ENCODE results near the gene EEFSEC.
A peak's percentile ranks its signal among the peaks of the same experiment; 100 is the strongest.

Gene EEFSEC

DNA sequence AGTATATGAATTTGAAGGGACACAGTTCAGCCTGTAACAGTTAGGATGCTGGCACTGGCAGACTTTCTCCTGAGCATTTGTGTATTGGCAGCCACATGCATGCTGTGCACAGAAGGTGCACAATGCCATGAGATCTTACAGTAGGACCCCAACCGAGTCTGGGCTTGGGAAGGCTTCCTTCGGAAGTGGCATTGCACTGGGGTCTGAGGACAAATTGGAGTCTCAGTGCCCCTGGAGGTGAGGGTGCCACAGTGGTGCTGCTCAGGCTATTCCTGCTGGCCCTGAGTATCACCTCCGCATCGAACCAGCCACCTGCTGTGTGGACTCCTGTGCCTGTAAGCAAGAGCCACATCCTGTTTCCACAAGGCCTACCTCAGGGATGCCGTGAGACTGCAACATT lies 213.9 kb downstream of the EEFSEC start:
- Histone ChIP-seq H3K4me2 (ENCODE audit: low read length) (no peak overlapping the region), H3K79me1 (ENCODE audit: low read length) (no peaks in the 10 kb centered on the region), H3K18ac (ENCODE audit: low read length) (no peak overlapping the region), H3K79me2 (ENCODE audit: control insufficient read depth, insufficient read depth, low read length) (no peaks in the 10 kb centered on the region), H3K9ac (ENCODE audit: low read length) (no peak overlapping the region), H3K4ac (ENCODE audit: low read depth, low read length) (no peak overlapping the region), H4K8ac (ENCODE audit: low read depth, low read length) (no peak overlapping the region), H3K27ac (ENCODE audit: low read depth, low read length) (no peak overlapping the region), H3K4me3 (ENCODE audit: low read length) (no peak overlapping the region), H4K5ac (ENCODE audit: low read length) (no peak overlapping the region), H3K4me1 (ENCODE audit: control insufficient read depth, low read depth, low read length) (peaks cover 5% of the 10 kb centered on the region), H2AK5ac (ENCODE audit: low read length) (no peak overlapping the region), H2BK120ac (ENCODE audit: low read depth, low read length) (no peak overlapping the region), H3K56ac (ENCODE audit: low read length) (no peak overlapping the region), H2BK5ac (ENCODE audit: low read length) (no peak overlapping the region), H3K23ac (ENCODE audit: low read length) (no peak overlapping the region), H3K27me3 (ENCODE audit: insufficient read depth, low read length, poor library complexity) (no peaks in the 10 kb centered on the region), H2BK15ac (replicated peaks; ENCODE audit: low read depth) (no peak overlapping the region), H3K36me3 (ENCODE audit: control insufficient read depth, insufficient read depth, low read length) (no peaks in the 10 kb centered on the region)
- WGBS (ENCODE audit: extremely low coverage, insufficient coverage, low lambda C conversion rate): no CpG with 5 or more reads among the region's 5 CpGs
- DNase-seq: peak; percentile 18

DNA sequence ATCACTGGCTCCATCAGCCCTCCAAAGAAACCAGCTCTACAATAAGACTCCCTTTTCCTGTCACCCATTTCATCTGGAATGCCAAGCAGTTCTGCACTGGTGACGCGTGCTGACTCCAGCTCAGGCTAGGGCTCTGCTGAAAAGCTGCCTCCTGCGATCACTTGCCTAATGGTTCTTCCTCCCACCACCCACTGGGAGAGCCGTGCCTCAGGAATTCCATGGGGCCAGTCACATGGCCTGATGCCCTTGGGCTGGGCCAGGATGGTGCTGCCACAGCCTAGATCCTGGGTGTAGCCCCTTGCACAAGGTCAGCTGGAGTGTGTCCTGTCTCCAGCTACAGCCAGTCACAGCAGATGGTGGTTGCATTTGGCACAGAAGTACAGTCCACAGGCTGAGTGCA lies 214.5 kb downstream of the EEFSEC start:
- DNase-seq: peak; percentile 66
- H3K36me3 ChIP-seq (ENCODE audit: control insufficient read depth, insufficient read depth, low read length): no peaks in the 10 kb centered on the region
- H4K8ac ChIP-seq (ENCODE audit: low read depth, low read length): no peak overlapping the region
- no peak overlapping the region for H2BK5ac ChIP-seq (ENCODE audit: low read length)
- H3K4me3 ChIP-seq (ENCODE audit: low read length): no peak overlapping the region
- H3K4ac ChIP-seq (ENCODE audit: low read depth, low read length): no peak overlapping the region
- H3K9ac ChIP-seq (ENCODE audit: low read length): no peak overlapping the region
- peaks cover 10% of the 10 kb centered on the region for H3K4me1 ChIP-seq (ENCODE audit: control insufficient read depth, low read depth, low read length)
- no peak overlapping the region for H3K23ac ChIP-seq (ENCODE audit: low read length)
- H3K18ac ChIP-seq (ENCODE audit: low read length): no peak overlapping the region
- no peaks in the 10 kb centered on the region for H3K27me3 ChIP-seq (ENCODE audit: insufficient read depth, low read length, poor library complexity)
- no CpG with 5 or more reads among the region's 4 CpGs for WGBS (ENCODE audit: extremely low coverage, insufficient coverage, low lambda C conversion rate)
- H2BK15ac ChIP-seq (replicated peaks; ENCODE audit: low read depth): no peak overlapping the region
- H3K79me1 ChIP-seq (ENCODE audit: low read length): no peaks in the 10 kb centered on the region
- no peaks in the 10 kb centered on the region for H3K79me2 ChIP-seq (ENCODE audit: control insufficient read depth, insufficient read depth, low read length)
- H3K4me2 ChIP-seq (ENCODE audit: low read length): no peak overlapping the region
- no peak overlapping the region for H3K27ac ChIP-seq (ENCODE audit: low read depth, low read length)
- H3K56ac ChIP-seq (ENCODE audit: low read length): peak overlapping the region; percentile 15
- no peak overlapping the region for H4K5ac ChIP-seq (ENCODE audit: low read length)
- H2BK120ac ChIP-seq (ENCODE audit: low read depth, low read length): no peak overlapping the region
- no peak overlapping the region for H2AK5ac ChIP-seq (ENCODE audit: low read length)

DNA sequence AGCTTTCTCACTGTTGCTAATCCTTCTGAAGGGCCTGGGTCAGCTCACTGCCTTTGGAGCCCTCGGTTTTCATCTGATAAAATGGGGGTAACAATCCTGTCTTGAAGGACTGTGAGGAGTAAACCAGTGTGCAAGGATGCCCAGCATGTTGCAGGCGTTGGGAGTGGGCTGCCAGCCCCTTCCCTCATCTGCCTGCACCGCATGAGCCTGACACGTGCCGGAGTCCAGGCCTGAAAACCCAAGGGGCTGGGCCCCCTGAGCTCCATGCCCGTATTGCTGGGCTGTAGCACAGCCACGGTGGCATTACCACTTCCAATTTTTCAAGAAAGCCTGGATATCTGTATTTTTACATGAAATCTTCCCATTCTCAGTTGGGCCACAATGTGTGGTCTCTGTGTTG lies 215.3 kb downstream of the EEFSEC start:
- Histone ChIP-seq H3K56ac (ENCODE audit: low read length) (no peak overlapping the region), H2BK5ac (ENCODE audit: low read length) (no peak overlapping the region), H3K79me1 (ENCODE audit: low read length) (no peaks in the 10 kb centered on the region), H2BK120ac (ENCODE audit: low read depth, low read length) (no peak overlapping the region), H3K4me2 (ENCODE audit: low read length) (no peak overlapping the region), H3K9ac (ENCODE audit: low read length) (no peak overlapping the region), H3K23ac (ENCODE audit: low read length) (no peak overlapping the region), H3K27me3 (ENCODE audit: insufficient read depth, low read length, poor library complexity) (no peaks in the 10 kb centered on the region), H3K4ac (ENCODE audit: low read depth, low read length) (no peak overlapping the region), H3K27ac (ENCODE audit: low read depth, low read length) (no peak overlapping the region), H4K8ac (ENCODE audit: low read depth, low read length) (no peak overlapping the region), H3K18ac (ENCODE audit: low read length) (no peak overlapping the region), H2AK5ac (ENCODE audit: low read length) (no peak overlapping the region), H3K36me3 (ENCODE audit: control insufficient read depth, insufficient read depth, low read length) (no peaks in the 10 kb centered on the region), H3K79me2 (ENCODE audit: control insufficient read depth, insufficient read depth, low read length) (no peaks in the 10 kb centered on the region), H3K4me1 (ENCODE audit: control insufficient read depth, low read depth, low read length) (peaks cover 10% of the 10 kb centered on the region), H3K4me3 (ENCODE audit: low read length) (no peak overlapping the region), H2BK15ac (replicated peaks; ENCODE audit: low read depth) (no peak overlapping the region), H4K5ac (ENCODE audit: low read length) (no peak overlapping the region)
- DNase-seq: no peak
- WGBS (ENCODE audit: extremely low coverage, insufficient coverage, low lambda C conversion rate): no CpG with 5 or more reads among the region's 7 CpGs

DNA sequence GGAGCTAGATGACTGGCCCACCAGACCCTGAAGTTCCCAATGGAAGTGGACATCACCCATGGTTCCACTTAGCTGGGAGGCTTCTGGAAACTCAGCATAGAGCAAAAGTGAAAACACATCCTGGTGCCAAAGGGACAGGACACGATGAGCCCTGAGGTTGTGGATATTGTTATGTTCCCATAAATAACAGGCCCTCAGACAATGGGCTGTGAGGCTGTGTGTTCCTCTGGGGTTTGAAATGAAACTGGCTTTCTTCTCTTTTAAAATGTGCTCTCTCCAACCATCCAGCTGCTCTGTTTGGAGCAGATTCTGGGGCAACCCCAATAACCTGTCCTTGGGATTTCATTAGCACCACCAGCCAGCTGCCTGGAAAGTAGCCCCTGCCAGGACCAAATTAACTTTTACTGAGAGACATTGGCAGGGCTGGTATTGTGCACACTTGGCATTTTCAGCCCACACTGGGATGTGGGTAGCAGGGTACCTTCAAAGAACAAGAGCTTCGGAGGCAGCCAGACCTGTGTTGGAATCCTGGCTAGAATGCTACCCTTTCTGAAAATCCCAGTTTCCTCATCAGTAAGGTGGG lies 215.9 kb downstream of the EEFSEC start:
- Histone ChIP-seq H3K4me2 (ENCODE audit: low read length) (no peak overlapping the region), H3K27ac (ENCODE audit: low read depth, low read length) (no peak overlapping the region), H3K27me3 (ENCODE audit: insufficient read depth, low read length, poor library complexity) (no peaks in the 10 kb centered on the region), H2BK120ac (ENCODE audit: low read depth, low read length) (no peak overlapping the region), H2BK15ac (replicated peaks; ENCODE audit: low read depth) (no peak overlapping the region), H3K36me3 (ENCODE audit: control insufficient read depth, insufficient read depth, low read length) (no peaks in the 10 kb centered on the region), H4K8ac (ENCODE audit: low read depth, low read length) (no peak overlapping the region), H3K79me2 (ENCODE audit: control insufficient read depth, insufficient read depth, low read length) (no peaks in the 10 kb centered on the region), H2AK5ac (ENCODE audit: low read length) (no peak overlapping the region), H3K56ac (ENCODE audit: low read length) (no peak overlapping the region), H3K4me1 (ENCODE audit: control insufficient read depth, low read depth, low read length) (peaks cover 10% of the 10 kb centered on the region), H3K4ac (ENCODE audit: low read depth, low read length) (no peak overlapping the region), H4K5ac (ENCODE audit: low read length) (no peak overlapping the region), H2BK5ac (ENCODE audit: low read length) (no peak overlapping the region), H3K4me3 (ENCODE audit: low read length) (no peak overlapping the region), H3K18ac (ENCODE audit: low read length) (no peak overlapping the region), H3K9ac (ENCODE audit: low read length) (no peak overlapping the region), H3K23ac (ENCODE audit: low read length) (no peak overlapping the region), H3K79me1 (ENCODE audit: low read length) (no peaks in the 10 kb centered on the region)
- DNase-seq: no peak
- WGBS (ENCODE audit: extremely low coverage, insufficient coverage, low lambda C conversion rate): no CpG with 5 or more reads among the region's 2 CpGs

DNA sequence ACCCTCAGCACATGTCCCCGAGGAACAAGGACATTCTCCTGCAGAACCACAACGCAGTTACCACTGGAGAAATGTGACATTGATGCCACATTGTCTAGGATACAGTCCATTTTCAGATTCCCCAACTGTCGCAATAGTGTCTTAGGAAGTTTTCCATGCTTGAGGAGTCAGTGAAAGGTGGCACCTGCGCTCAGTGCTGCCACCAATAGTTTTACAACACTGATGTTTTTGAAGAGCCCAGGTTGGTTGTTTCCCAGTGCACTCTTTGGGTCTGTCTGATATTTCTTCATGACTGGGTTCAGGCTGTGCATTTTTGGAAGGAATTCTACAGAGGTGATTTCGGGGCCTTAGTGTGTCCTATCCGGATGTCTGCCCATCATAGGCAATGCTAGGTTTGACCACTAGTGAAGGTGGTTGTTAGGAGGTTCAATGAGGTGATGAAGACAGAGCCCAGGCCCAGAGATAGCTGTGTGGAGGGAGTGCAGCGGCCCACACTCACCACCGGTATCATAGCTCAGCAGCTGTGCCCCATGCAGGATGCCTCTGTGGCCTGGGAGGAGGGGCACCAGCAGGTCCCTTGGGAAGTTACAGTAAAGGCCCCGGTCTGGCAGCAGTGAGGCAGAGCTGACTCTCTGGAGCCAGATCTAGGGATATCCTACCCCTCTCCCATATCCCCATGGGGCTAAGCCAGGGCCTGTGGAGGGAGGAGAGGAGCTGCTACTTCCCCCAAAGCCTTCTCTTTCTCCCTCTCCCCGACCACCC lies 216.8 kb downstream of the EEFSEC start:
- no CpG with 5 or more reads among the region's 10 CpGs for WGBS (ENCODE audit: extremely low coverage, insufficient coverage, low lambda C conversion rate)
- H3K4me1 ChIP-seq (ENCODE audit: control insufficient read depth, low read depth, low read length): peaks cover 10% of the 10 kb centered on the region
- DNase-seq: peak; percentile 13

More for the DNA sequence above, 216.8 kb downstream of the EEFSEC start:
- H3K4me3 ChIP-seq (ENCODE audit: low read length): no peak overlapping the region
- no peak overlapping the region for H3K4me2 ChIP-seq (ENCODE audit: low read length)
- H3K27ac ChIP-seq (ENCODE audit: low read depth, low read length): no peak overlapping the region
- no peak overlapping the region for H3K18ac ChIP-seq (ENCODE audit: low read length)
- no peak overlapping the region for H3K56ac ChIP-seq (ENCODE audit: low read length)
- H2BK120ac ChIP-seq (ENCODE audit: low read depth, low read length): no peak overlapping the region
- H3K27me3 ChIP-seq (ENCODE audit: insufficient read depth, low read length, poor library complexity): no peaks in the 10 kb centered on the region
- no peaks in the 10 kb centered on the region for H3K79me1 ChIP-seq (ENCODE audit: low read length)
- H3K79me2 ChIP-seq (ENCODE audit: control insufficient read depth, insufficient read depth, low read length): no peaks in the 10 kb centered on the region
- H2BK5ac ChIP-seq (ENCODE audit: low read length): no peak overlapping the region
- H4K8ac ChIP-seq (ENCODE audit: low read depth, low read length): no peak overlapping the region
- no peak overlapping the region for H2AK5ac ChIP-seq (ENCODE audit: low read length)
- no peak overlapping the region for H3K23ac ChIP-seq (ENCODE audit: low read length)
- H2BK15ac ChIP-seq (replicated peaks; ENCODE audit: low read depth): no peak overlapping the region
- no peaks in the 10 kb centered on the region for H3K36me3 ChIP-seq (ENCODE audit: control insufficient read depth, insufficient read depth, low read length)
- H3K4ac ChIP-seq (ENCODE audit: low read depth, low read length): no peak overlapping the region
- no peak overlapping the region for H3K9ac ChIP-seq (ENCODE audit: low read length)
- H4K5ac ChIP-seq (ENCODE audit: low read length): no peak overlapping the region

Measured in mesendoderm (in vitro differentiated cells).